Neutrophil (primary cell): ENCODE results near the gene NEDD1.

Experiments used
- H3K27ac ChIP-seq: fragments of 200-600 bp; sonication (generic); 2 replicates; pipeline ENCODE4 v1.5.1; 2016; ENCODE audit warnings: mild to moderate bottlenecking, moderate library complexity
- H3K27me3 ChIP-seq: fragments of 200-600 bp; sonication (generic); 2 replicates; pipeline ENCODE4 v1.6.0; 2016; ENCODE audit warnings: mild to moderate bottlenecking
- H3K36me3 ChIP-seq: fragments of 200-600 bp; sonication (generic); 2 replicates; pipeline ENCODE4 v1.5.1; 2017
- H3K4me1 ChIP-seq, 2 experiments: fragments of 200-600 bp in 1 of 2; sonication (generic) in 1 of 2; 1 replicate in 1 of 2; 2 replicates in 1 of 2; pipeline versions ENCODE4 v1.5.1 to v1.6.1; 2013 to 2016; ENCODE audit warnings: low read depth in 1 of 2, low read length in 1 of 2, mild to moderate bottlenecking in 1 of 2, moderate library complexity in 1 of 2; ENCODE audit not compliant: control insufficient read depth in 1 of 2, insufficient read depth in 1 of 2
- H3K4me3 ChIP-seq, 2 experiments: fragments of 200-600 bp in 1 of 2; sonication (generic) in 1 of 2; 1 replicate in 1 of 2; 2 replicates in 1 of 2; pipeline ENCODE4 v1.5.1; 2013 to 2016; ENCODE audit warnings: low read depth in 1 of 2, low read length in 1 of 2, mild to moderate bottlenecking in 1 of 2, moderate library complexity in 1 of 2
- H3K9me3 ChIP-seq: fragments of 200-600 bp; sonication (generic); 2 replicates; pipeline ENCODE4 v1.5.1; 2016
- CTCF ChIP-seq: fragments of 200-600 bp; sonication (generic); IDR thresholded peaks from 2 replicates; pipeline ENCODE4 v1.5.1; 2016; ENCODE audit warnings: antibody characterized with exemption

Gene NEDD1

GRCh38 chr12:96886998-96887677, 19.9 kb upstream of the NEDD1 start:
- TF ChIP-seq CTCF, result no peak

GRCh38 chr12:96889273-96889933, 17.7 kb upstream of the NEDD1 start:
- no peaks in the 10 kb centered on the region for H3K4me1 ChIP-seq
- H3K27ac ChIP-seq, result no peak overlapping the region
- peaks cover 22% of the 10 kb centered on the region for H3K27me3 ChIP-seq
- TF ChIP-seq CTCF, result no peak
- H3K4me3 ChIP-seq, result no peak overlapping the region
- H3K9me3 ChIP-seq, result no peaks in the 10 kb centered on the region
- H3K36me3 ChIP-seq, result no peaks in the 10 kb centered on the region

More at GRCh38 chr12:96886998-96887677, 19.9 kb upstream of the NEDD1 start:
- H3K36me3 ChIP-seq, result no peaks in the 10 kb centered on the region
- peaks cover 22% of the 10 kb centered on the region for H3K27me3 ChIP-seq
- H3K4me3 ChIP-seq, result no peak overlapping the region
- H3K27ac ChIP-seq, result no peak overlapping the region
- no peaks in the 10 kb centered on the region for H3K9me3 ChIP-seq
- no peaks in the 10 kb centered on the region for H3K4me1 ChIP-seq

- H3K4me1 ChIP-seq, result no peaks in the 10 kb centered on the region
- H3K4me3 ChIP-seq, result no peak overlapping the region
- no peak overlapping the region for H3K27ac ChIP-seq
Measured at GRCh38 chr12:96890331-96890730, 16.7 kb upstream of the NEDD1 start.

GRCh38 chr12:96892104-96892503, 15.0 kb upstream of the NEDD1 start:
- no peak for TF ChIP-seq CTCF
- Histone ChIP-seq H3K4me3 (no peak overlapping the region), H3K36me3 (no peaks in the 10 kb centered on the region), H3K27ac (no peak overlapping the region), H3K4me1 (no peaks in the 10 kb centered on the region), H3K27me3 (peaks cover 22% of the 10 kb centered on the region), H3K9me3 (no peaks in the 10 kb centered on the region)

More at GRCh38 chr12:96890331-96890730, 16.7 kb upstream of the NEDD1 start:
- Histone ChIP-seq H3K27me3 (peaks cover 22% of the 10 kb centered on the region), H3K36me3 (no peaks in the 10 kb centered on the region), H3K9me3 (no peaks in the 10 kb centered on the region)
- no peak for TF ChIP-seq CTCF

- H3K27ac ChIP-seq, result no peak overlapping the region
- no peak for TF ChIP-seq CTCF
- no peaks in the 10 kb centered on the region for H3K4me1 ChIP-seq
- no peaks in the 10 kb centered on the region for H3K36me3 ChIP-seq
- H3K9me3 ChIP-seq, result no peaks in the 10 kb centered on the region
- H3K4me3 ChIP-seq, result no peak overlapping the region
- peaks cover 15% of the 10 kb centered on the region for H3K27me3 ChIP-seq
Measured at GRCh38 chr12:96897421-96897820, 9.6 kb upstream of the NEDD1 start.
